Esophagus muscularis mucosa (tissue), 4 donors: ENCODE data around the gene UBAC1. TPM values are rescaled to one million over a fixed set of nuclear protein-coding genes. Genes with fewer than 3 reads are reported as not detected.
A peak's percentile ranks its signal among the peaks of the same experiment; 100 is the strongest.
"Not testable (repeated sequence)": the region's sequence is repeated elsewhere in the genome, so short reads cannot be mapped to it uniquely, and the experiment has no call there.

Source experiments
- DNase-seq: peaks from one replicate; pipeline ENCODE4 v3.0.0-alpha.2; 2017; ENCODE audit errors: extremely low spot score
- H3K27ac ChIP-seq, 4 donors: fragments of 200-600 bp; sonication (generic); replicated peaks in 1 of 4; 1 replicate in 3 of 4; 2 replicates in 1 of 4; pipeline ENCODE4 v1.5.1; 2016 to 2019; ENCODE audit warnings: mild to moderate bottlenecking in 1 of 4
- H3K27me3 ChIP-seq, 4 donors: fragments of 200-600 bp; sonication (generic); one replicate each; pipeline versions ENCODE4 v1.5.1 to v1.6.0; 2016 to 2019
- H3K36me3 ChIP-seq, 4 donors: fragments of 200-600 bp; sonication (generic); one replicate each; pipeline ENCODE4 v1.5.1; 2016 to 2019
- H3K4me1 ChIP-seq, 4 donors: fragments of 200-600 bp; sonication (generic); one replicate each; pipeline ENCODE4 v1.5.1; 2016 to 2019
- H3K4me3 ChIP-seq, 4 donors: fragments of 200-600 bp; sonication (generic); 1 replicate in 2 of 4; 2 replicates in 2 of 4; pipeline ENCODE4 v1.5.1; 2016 to 2019; ENCODE audit warnings: mild to moderate bottlenecking in 4 of 4, moderate library complexity in 1 of 4
- H3K9me3 ChIP-seq, 4 donors: fragments of 200-600 bp; sonication (generic); 1 replicate in 3 of 4; 2 replicates in 1 of 4; pipeline ENCODE4 v1.5.1; 2016 to 2019
- EP300 ChIP-seq: sonication (generic); formaldehyde crosslinking; IDR thresholded peaks from one replicate; pipeline ENCODE4 v1.6.1; 2017; ENCODE audit warnings: antibody characterized with exemption
- POLR2A ChIP-seq: fragments of 450-650 bp; IDR thresholded peaks from one replicate; pipeline ENCODE4 v1.6.1; 2017; ENCODE audit warnings: antibody characterized with exemption, moderate library complexity, mild to moderate bottlenecking, low read depth
- POLR2AphosphoS5 ChIP-seq, 2 donors: sonication (generic); formaldehyde crosslinking; IDR thresholded peaks; one replicate each; pipeline ENCODE4 v1.6.1; 2017; ENCODE audit warnings: antibody characterized with exemption in 2 of 2
- WGBS: methylation state at CpG from one replicate; pipeline ENCODE4 v1.1.5; 2018; 5-methylcytosine and 5-hydroxymethylcytosine counted together
- intact Hi-C: fragments of 100-400 bp; cut with DNase I; formaldehyde crosslinking; loops from one replicate; pipeline ENCODE4 v1.15.1; 2023
- total RNA-seq, 4 donors: library from RNA; depleted of rRNA; stranded (reverse); fragments of >200 nt; gene quantifications; one replicate each; pipeline versions ENCODE4 v1.1.0 to v1.2.1, GENCODE V29; 2016
- TF ChIP-seq, protein P1 (sequence below), 3 experiments: fragments of 200-600 bp in 2 of 3; fragments of 450-650 bp in 1 of 3; sonication (generic) in 2 of 3; IDR thresholded peaks; one replicate each; pipeline ENCODE4 v1.5.1; 2017 to 2019; ENCODE audit warnings: antibody characterized with exemption in 3 of 3, mild to moderate bottlenecking in 2 of 3, moderate library complexity in 1 of 3

The UBAC1 gene
- total RNA-seq, 4 donors from 2014 or later: 61.6 to 77.2 (median 67.3) TPM

DNA sequence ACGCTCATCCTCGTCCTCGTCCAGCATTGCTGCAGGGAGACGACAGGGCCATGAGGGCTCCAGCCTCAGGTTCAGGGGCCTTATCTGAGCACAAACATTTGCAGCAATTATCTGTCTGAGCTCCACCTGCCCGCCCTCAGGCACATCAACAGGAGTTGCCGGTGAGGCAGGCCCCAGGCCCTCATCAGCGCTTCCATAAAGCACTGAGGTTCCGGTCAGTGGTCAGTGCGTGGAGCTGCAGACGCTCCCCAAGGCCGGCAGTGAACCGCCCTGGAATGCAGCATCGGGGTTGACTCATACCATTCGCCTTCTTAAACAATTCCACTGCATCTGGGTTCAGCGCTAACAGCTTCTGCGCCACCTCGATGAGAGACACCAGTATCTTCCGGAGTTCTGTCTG is 15.2 kb downstream of the UBAC1 start:
- H3K27ac ChIP-seq: no peak overlapping the region
- intact Hi-C loops: no loop called here
- TF ChIP-seq POLR2A (no peak), EP300 (no peak)
- no peak overlapping the region for H3K4me3 ChIP-seq
- no peaks in the 10 kb centered on the region for H3K9me3 ChIP-seq
- H3K36me3 ChIP-seq: peaks cover 58 to 100% (median 95%) of the 10 kb centered on the region in 4 donors
- DNase-seq: no peak
- no peaks in the 10 kb centered on the region for H3K27me3 ChIP-seq
- H3K4me1 ChIP-seq: peaks cover 0 to 12% (median 3%) of the 10 kb centered on the region in 4 donors
- WGBS: 96% methylated on average over 12 of the region's 18 CpGs

DNA sequence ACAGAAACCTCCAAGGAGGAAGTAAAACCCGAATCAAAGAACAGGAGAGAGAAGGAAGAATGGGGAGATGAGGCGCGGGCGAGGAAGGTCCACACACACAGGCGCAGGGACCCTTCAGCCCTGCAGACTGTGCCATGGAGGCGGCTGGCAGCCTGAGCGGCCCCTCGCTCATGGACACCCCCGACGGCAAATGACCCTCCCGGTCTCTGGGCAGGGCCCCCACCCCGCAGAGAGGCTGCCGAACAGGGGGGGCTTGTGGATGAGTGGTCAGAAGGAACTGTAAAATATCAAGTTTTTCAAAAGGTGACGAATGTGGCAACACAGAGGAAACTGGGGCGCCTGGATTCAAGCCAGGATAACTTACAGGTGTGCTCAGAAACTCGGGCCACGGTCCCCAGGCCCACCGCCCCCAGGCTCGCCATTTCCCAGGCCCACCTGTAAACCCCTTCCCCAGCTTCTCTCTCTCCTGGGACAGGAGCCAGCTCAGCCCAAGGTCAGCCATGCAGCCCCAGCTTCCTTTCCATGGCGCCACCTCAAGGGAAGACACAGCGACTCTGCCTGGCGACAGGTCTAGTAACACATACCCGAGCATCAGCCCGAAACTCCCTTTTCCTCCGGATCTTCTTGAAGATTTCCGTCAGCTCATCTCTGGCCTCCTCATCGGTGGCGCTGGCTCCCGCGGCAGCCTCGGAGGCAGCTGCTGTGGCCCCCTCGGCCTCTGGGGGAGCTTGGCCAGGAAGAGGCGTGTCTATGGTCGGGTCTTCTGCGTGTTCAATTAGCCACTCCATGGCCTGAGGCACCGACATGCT is 16.5 kb downstream of the UBAC1 start:
- DNase-seq: no peak
- H3K4me3 ChIP-seq: no peak overlapping the region
- H3K27me3 ChIP-seq: no peaks in the 10 kb centered on the region
- 87% methylated on average over 31 of the region's 36 CpGs for WGBS
- H3K9me3 ChIP-seq: no peaks in the 10 kb centered on the region
- peaks cover 54 to 99% (median 92%) of the 10 kb centered on the region in 4 donors for H3K36me3 ChIP-seq
- H3K27ac ChIP-seq: no peak overlapping the region
- intact Hi-C loops: no loop called here
- H3K4me1 ChIP-seq: peaks cover 0 to 12% (median 3%) of the 10 kb centered on the region in 4 donors
- TF ChIP-seq POLR2A: no peak

DNA sequence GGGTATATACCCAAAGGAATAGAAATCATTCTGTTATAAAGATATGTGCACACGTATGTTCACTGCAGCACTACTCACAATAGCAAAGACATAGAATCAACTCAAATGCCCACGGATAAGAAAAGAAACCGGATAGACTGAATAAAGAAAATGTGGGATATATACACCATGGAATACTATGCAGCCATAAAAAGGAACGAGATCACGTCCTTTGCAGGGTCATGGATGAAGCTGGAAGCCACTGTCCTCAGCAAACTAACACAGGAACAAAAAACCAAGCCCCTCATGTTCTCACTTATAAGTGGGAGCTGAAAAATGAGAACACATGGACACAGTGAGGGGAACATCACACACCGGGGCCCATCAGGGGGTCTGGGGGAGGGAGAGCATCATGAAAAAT is 17.6 kb downstream of the UBAC1 start:
- intact Hi-C loops: not testable (repeated sequence)
- 100% methylated on average over 6 of the region's 6 CpGs for WGBS
- peaks cover 0 to 12% (median 3%) of the 10 kb centered on the region in 4 donors for H3K4me1 ChIP-seq

DNA sequence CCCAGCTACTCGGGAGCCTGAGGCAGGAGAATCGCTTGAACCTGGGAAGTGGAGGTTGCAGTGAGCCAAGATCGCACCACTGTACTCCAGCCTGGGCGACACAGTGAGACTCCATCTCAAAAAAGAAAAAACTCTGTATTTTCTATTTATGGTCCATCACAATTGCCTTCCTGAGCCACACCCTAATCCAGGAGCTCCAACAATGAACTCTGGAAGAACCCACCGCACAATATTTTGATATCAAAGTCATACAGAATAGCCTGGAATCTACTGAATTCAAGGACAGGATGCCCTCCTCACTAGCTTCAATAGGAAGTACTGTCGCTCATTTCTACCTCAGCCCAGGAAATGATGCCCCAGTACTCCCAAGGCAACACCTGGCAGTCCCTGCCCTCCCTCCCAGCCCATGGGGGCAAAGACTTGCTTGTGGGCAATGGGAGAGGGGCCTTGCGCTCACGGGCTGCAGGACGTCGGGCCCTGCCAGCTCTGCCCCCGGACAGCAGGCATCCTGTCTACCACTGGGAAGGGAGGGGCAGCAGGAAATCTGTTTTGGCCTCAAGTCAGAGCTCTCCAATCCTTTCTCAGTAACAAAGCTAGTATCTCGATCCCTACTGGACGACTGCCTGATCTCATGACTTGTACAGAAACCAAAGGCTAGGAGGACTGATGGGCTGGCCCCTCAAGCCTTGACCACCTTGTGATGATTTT is 19.7 kb downstream of the UBAC1 start:
- peak overlapping the region in 1 of 4 donors; percentile 38 for H3K27ac ChIP-seq
- no peak overlapping the region for H3K4me3 ChIP-seq
- H3K4me1 ChIP-seq: peaks cover 0 to 12% (median 3%) of the 10 kb centered on the region in 4 donors
- intact Hi-C loops: no loop called here
- H3K27me3 ChIP-seq: no peaks in the 10 kb centered on the region
- H3K36me3 ChIP-seq: peaks cover 63 to 99% (median 92%) of the 10 kb centered on the region in 4 donors
- 68% methylated on average over 13 of the region's 13 CpGs for WGBS
- TF ChIP-seq, protein P1, sequence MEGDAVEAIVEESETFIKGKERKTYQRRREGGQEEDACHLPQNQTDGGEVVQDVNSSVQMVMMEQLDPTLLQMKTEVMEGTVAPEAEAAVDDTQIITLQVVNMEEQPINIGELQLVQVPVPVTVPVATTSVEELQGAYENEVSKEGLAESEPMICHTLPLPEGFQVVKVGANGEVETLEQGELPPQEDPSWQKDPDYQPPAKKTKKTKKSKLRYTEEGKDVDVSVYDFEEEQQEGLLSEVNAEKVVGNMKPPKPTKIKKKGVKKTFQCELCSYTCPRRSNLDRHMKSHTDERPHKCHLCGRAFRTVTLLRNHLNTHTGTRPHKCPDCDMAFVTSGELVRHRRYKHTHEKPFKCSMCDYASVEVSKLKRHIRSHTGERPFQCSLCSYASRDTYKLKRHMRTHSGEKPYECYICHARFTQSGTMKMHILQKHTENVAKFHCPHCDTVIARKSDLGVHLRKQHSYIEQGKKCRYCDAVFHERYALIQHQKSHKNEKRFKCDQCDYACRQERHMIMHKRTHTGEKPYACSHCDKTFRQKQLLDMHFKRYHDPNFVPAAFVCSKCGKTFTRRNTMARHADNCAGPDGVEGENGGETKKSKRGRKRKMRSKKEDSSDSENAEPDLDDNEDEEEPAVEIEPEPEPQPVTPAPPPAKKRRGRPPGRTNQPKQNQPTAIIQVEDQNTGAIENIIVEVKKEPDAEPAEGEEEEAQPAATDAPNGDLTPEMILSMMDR (IDR thresholded peaks at IDR 0.05): no peak
- TF ChIP-seq POLR2A: no peak
- no peak for TF ChIP-seq POLR2AphosphoS5 (IDR thresholded peaks at IDR 0.05)
- TF ChIP-seq EP300: no peak
- H3K9me3 ChIP-seq: peaks cover 0 to 2% (median 0%) of the 10 kb centered on the region in 4 donors
- no peak for DNase-seq

More for the DNA sequence above, 17.6 kb downstream of the UBAC1 start:
- H3K27me3 ChIP-seq, H3K4me3 ChIP-seq, DNase-seq, H3K9me3 ChIP-seq, H3K27ac ChIP-seq: not testable (repeated sequence)
- H3K36me3 ChIP-seq: peaks cover 54 to 99% (median 92%) of the 10 kb centered on the region in 4 donors

DNA sequence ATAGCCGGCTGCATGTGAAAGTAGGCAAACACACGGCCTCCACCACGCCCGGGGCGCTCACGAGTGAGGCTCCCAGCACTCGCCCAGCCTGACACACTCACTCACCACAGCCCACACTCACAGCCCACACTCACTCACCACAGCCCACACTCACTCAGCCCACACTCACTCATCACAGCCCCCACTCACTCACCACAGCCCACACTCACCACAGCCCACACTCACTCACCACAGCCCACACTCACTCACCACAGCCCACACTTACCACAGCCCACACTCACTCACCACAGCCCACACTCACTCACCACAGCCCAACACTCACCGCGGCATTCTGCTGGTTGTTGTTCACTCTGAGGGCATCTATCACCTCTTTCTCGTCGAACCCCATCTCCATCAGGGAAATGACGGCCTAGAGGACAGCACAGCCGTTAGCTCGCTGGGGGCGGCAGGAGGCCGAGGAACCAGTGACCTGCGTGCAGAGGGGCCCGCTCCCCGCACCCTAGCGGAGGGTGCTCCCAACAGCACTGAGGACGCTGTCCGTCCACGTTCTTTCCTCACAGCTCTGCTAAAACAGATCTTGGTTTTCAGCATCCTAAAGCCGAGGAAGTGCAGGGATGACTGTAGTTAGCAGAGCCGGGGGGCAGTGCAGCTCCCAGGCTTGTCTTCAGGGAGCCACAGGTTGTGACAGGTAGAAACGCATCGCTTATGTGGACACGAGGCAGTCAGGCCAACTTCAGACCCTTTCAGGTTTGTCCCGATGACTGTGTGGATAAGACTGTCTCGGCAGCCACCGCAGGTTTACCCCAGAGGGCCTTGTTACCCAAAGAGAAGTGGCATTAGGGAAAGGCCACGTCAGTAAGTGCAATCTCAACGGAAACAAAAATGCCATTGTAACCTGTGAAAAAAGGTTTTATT is 21.6 kb downstream of the UBAC1 start:
- DNase-seq: no peak
- H3K9me3 ChIP-seq: peaks cover 0 to 8% (median 0%) of the 10 kb centered on the region in 4 donors
- no peaks in the 10 kb centered on the region for H3K27me3 ChIP-seq
- H3K36me3 ChIP-seq: peaks cover 60 to 99% (median 91%) of the 10 kb centered on the region in 4 donors
- no peak overlapping the region for H3K27ac ChIP-seq
- no peak overlapping the region for H3K4me3 ChIP-seq
- intact Hi-C loops: no loop called here
- TF ChIP-seq, protein P1 (IDR thresholded peaks at IDR 0.05): no peak
- no peak for TF ChIP-seq EP300
- no peak for TF ChIP-seq POLR2A
- no peak for TF ChIP-seq POLR2AphosphoS5 (IDR thresholded peaks at IDR 0.05)
- H3K4me1 ChIP-seq: peaks cover 0 to 12% (median 3%) of the 10 kb centered on the region in 4 donors
- 94% methylated on average over 33 of the region's 33 CpGs for WGBS
